DMS53 (cell line): Measurements from ENCODE around the gene FSTL5.
A peak's percentile ranks its signal among the peaks of the same experiment; 100 is the strongest.

Experiments
- DNase-seq: peaks from one replicate; lab custom pipeline; 2025; lab: John Stamatoyannopoulos, UW

FSTL5 gene

GRCh38 chr4:161704040-161704439 lies 459.8 kb downstream of the FSTL5 start:
- DNase-seq = no peak

- DNase-seq = peak; percentile 75
These were observed 461.5 kb downstream of the FSTL5 start for GRCh38 chr4:161702287-161702686.

DNA sequence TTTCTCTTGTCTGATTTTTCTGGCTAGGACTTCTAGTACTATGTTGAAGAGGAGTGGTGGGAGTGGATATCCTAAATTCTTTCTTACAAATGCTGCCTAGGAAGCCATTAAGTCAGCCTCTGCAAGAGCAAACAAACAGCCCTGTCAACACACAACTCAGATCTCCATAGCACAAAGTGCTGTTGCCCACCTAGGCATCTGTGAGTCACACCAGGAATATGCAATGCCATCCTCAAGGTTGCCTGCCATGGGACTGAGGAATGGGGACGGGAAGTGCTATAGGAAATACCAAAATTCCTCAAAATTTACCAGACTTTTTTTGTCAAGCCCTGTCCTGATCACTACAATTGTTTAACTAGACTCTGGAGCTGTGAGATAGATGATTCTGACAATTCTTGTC lies 466.9 kb downstream of the FSTL5 start:
- no peak for DNase-seq

DNA sequence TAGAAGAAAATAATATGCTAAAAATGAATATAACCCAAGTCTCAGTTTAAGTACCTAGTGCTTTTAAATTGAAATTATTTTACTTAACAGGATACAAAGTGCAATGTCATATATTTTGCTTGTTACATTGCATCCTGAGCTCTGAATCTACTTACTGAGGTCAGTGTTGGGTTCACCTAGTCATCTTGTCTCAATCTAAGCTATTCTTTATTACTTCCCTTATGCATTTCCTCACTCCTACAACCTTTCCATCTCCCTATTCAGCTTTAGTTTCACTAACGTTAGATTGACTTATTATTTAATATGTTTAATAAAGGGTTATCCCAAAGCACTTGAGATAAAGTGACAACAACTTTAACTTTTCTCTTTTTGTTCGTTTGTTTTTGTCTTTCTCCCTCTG lies 483.7 kb downstream of the FSTL5 start:
- no peak for DNase-seq

GRCh38 chr4:161664740-161665139 lies 499.1 kb downstream of the FSTL5 start:
- DNase-seq = no peak

DNA sequence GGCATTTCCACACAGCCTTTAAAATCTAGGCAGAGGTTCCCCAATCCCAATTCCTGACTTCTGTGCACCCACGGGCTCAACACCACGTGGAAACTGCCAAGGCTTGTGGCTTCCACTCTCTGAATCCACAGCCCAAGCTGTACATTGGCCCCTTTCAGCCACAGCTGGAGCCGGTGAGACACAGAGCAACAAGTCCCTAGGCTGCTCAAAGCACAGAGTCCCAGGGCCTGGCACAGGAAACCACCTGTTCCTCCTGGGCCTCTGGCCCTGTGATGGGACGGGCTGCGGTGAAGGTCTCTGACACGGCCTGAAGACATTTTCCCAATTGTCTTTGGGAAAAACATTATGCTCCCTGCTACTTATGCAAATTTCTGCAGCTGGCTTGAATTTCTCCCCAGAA lies 500.0 kb downstream of the FSTL5 start:
- DNase-seq = no peak

GRCh38 chr4:161658676-161659075 lies 505.1 kb downstream of the FSTL5 start:
- DNase-seq = no peak

DNA sequence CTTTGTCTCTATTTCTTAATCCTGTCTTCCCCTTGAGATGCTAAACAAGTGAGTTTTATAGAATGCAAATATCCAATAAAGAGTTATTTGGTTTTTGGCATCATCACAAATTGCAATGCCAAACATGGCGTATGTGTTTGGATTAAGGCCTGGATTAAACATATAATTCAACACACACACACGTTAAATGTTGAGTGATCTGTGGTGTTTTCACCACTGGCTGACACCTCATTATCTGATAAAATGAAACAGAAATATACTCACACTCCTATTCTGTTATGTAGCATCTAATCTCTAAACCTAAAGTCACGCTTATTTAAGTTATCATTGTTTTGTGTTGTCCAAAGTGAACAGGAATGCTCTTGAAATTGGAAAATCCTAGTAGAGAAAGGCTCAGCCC lies 506.2 kb downstream of the FSTL5 start:
- DNase-seq = no peak

DNA sequence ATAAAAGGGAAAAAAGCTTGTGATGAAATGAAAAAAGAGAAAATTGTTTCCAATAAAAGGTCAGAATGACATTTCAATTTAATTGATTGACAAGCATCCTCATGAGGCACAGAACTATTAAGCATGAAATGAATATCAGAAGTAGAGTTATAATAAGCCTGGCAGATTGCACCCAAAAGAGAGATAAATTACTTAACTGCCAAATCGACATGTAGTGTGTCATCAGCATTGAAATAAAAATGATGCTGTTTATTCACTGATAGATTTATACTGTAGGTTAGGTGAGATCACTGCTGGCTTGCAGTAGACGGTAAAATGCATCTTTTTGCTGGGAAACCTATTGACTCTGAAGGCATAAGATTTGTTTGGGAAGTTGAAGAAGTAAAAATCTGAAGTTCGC lies 507.2 kb downstream of the FSTL5 start:
- DNase-seq = no peak

DNA sequence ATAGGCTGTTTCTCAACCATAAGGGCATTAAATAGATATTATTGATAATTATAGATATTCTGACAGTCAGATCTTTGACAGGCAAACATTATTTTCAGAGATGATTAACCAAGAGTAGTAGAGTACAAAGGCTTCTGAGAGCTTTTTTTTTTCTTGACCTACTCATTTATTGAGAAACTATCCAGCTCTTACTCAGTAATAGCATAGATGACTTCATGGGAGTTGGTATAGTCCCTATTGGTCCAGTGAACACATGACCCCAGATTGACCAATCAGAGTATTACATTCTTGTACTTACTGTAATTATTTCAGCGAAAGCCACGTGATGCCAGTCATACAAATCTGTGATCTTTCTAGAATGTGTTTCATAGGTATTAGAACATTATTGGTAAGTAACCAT lies 508.7 kb downstream of the FSTL5 start:
- DNase-seq = no peak

DNA sequence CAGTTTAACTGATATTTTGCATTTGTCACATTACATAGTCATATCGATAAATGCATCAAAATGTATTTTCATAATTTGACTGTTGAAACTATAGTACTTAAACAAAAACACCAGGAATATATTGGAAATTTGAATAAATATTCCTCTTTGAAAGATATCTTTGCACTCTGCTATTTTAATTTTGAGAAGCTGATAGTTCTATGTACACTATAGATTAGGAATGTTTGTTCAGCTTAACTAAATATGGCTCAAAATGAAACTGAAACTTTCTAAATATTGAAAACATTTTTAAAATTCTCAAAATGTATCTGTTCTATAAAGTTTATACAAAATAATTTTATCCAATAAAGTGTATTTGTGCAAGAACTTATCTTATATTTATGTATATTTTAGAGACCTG lies 510.1 kb downstream of the FSTL5 start:
- no peak for DNase-seq

DNA sequence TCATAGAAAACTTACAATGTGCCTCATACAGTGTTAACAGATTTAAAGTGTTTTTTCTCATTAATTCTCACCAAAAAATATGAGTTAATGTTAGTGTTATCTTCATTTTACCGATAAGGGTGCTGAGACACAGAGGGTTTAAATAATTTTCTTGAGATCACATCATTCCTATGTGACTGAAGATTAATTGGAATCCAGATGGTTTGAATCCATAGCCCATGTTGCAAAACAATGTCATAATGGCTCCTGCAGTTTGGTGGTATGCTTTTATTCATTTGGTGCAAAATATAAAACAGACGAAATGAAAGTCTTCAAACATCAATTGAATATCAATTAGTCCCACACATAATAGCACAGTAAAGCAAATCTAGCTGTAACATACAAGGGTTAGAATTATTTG lies 512.2 kb downstream of the FSTL5 start:
- no peak for DNase-seq

DNA sequence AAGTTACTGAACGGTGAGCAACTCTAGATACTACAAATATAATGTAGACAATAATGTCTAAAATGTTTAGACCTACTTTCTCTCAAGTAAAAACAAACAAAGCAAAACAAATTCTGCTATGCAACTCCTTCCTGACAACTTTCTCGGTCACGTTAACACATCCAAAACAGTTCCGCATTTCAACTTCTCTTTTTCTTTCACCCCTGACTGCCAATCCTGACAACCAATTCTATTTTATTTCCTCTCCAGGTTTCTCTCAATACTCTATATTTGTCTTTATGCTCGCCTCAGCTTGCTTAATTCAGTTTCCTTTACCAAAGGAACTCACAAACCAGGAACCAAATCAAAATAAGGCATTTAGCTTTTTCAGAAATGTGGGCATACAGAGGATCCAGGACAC lies 513.0 kb downstream of the FSTL5 start:
- DNase-seq = no peak

- DNase-seq = no peak
These were observed 516.0 kb downstream of the FSTL5 start for GRCh38 chr4:161647757-161648156.

GRCh38 chr4:161642708-161643107 lies 521.1 kb downstream of the FSTL5 start:
- DNase-seq = peak; percentile 18

- DNase-seq = no peak
These were observed 533.9 kb downstream of the FSTL5 start for GRCh38 chr4:161629694-161630441.

GRCh38 chr4:161604516-161605300 lies 559.1 kb downstream of the FSTL5 start:
- DNase-seq = no peak

DNA sequence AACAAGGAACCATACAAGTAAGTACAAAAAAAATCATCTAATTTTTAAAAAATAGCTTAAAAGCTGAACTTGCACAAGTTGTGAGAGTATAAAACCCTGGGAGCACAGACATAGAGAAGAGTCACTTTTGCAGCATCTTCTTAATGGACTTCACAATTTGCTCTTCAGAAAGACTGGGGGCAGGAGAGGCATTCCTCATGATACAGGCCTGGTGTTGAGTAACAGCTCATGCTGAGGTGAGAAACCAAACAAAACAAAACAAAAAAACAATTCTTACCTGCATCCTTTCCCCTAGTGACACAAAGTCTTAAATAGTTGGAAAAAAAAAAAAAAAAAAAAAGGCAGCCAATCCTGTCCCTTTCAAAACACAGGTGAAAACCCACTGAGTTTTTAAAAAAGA lies 562.8 kb downstream of the FSTL5 start:
- DNase-seq = no peak

GRCh38 chr4:161595230-161595771 lies 568.5 kb downstream of the FSTL5 start:
- no peak for DNase-seq

- no peak for DNase-seq
These were observed 578.8 kb downstream of the FSTL5 start for GRCh38 chr4:161585011-161585410.

DNA sequence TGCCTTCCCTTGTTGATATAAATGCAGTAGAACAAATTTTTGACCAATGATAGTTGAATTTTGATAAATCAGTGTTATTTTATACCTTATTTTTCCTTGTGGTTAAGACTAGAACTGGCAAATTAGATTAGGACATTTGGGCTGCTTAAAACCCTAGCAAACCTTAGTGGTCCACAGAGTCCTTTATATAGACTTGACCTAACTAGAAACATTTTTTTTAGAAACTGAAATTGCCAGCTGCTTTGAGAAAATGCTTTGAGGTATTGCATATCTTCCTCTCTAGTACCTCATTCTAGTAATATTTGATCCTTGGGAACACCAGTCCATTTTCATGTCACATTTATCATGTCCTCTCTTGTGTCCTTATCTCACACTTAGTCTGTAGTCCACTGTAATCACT lies 580.3 kb downstream of the FSTL5 start:
- no peak for DNase-seq

GRCh38 chr4:161581262-161582230 lies 582.3 kb downstream of the FSTL5 start:
- no peak for DNase-seq
